H1 (cell line): Measurements from ENCODE around the gene CTU1. TPM values are rescaled to one million over a fixed set of nuclear protein-coding genes. Genes with fewer than 3 reads are reported as not detected.

Source experiments
- CTCF ChIA-PET: fragments of 300-600 bp; sonication (Branson Sonifier 250); formaldehyde crosslinking; loops from one replicate; lab custom pipeline; 2021; ENCODE audit not compliant: partially characterized antibody; lab: Charles Lee
- POLR2A ChIA-PET: fragments of 300-600 bp; sonication (Branson Sonifier 250); formaldehyde crosslinking; loops from one replicate; lab custom pipeline; 2021; ENCODE audit warnings: inconsistent platforms; ENCODE audit not compliant: partially characterized antibody; lab: Charles Lee
- DNase-seq, 2 experiments: peaks; one replicate each; pipeline versions ENCODE4 v3.0.0 to v3.0.0-alpha.2; 2010 to 2022; ENCODE audit warnings: low spot score in 2 of 2, low read depth in 1 of 2, mixed read lengths in 1 of 2
- FAIRE-seq: peaks from 2 replicates; lab custom pipeline; 2011; peaks lifted over from hg19 to GRCh38; lab: Jason Lieb, UNC
- H2AFZ ChIP-seq: 2 replicates; pipeline ENCODE4 v1.8.1; 2012; ENCODE audit warnings: low read length, inconsistent platforms
- H2AK5ac ChIP-seq: 2 replicates; pipeline ENCODE4 v1.6.1; 2013; ENCODE audit warnings: low read depth, low read length
- H2BK120ac ChIP-seq: replicated peaks from 2 replicates; pipeline ENCODE3; 2013; ENCODE audit warnings: low read depth, low read length, inconsistent platforms
- H2BK12ac ChIP-seq: 2 replicates; pipeline ENCODE4 v1.6.1; 2013; ENCODE audit warnings: low read depth, low read length
- H2BK15ac ChIP-seq: 2 replicates; pipeline ENCODE4 v1.6.1; 2013; ENCODE audit warnings: low read length
- H2BK20ac ChIP-seq: 2 replicates; pipeline ENCODE4 v1.6.1; 2013; ENCODE audit warnings: low read length
- H2BK5ac ChIP-seq: 2 replicates; pipeline ENCODE4 v1.6.1; 2013; ENCODE audit warnings: low read depth, low read length
- H3K14ac ChIP-seq: 2 replicates; pipeline ENCODE4 v1.6.1; 2013; ENCODE audit warnings: inconsistent platforms; ENCODE audit not compliant: insufficient read length
- H3K18ac ChIP-seq: 2 replicates; pipeline ENCODE4 v1.6.1; 2013; ENCODE audit warnings: low read length; ENCODE audit errors: extremely low read depth
- H3K23ac ChIP-seq: 2 replicates; pipeline ENCODE4 v1.6.1; 2013; ENCODE audit warnings: inconsistent platforms; ENCODE audit not compliant: insufficient read length
- H3K23me2 ChIP-seq: 2 replicates; pipeline ENCODE4 v1.6.1; 2013; ENCODE audit warnings: low read depth, low read length
- H3K27ac ChIP-seq: 2 replicates; pipeline ENCODE4 v1.6.1; 2011; ENCODE audit warnings: low read depth, low read length, inconsistent platforms
- H3K27me3 ChIP-seq, 4 experiments: replicated peaks in 1 of 4; 1 replicate in 1 of 4; 2 replicates in 3 of 4; pipeline versions ENCODE4 v1.6.1 to v1.8.1; 2011 to 2013; ENCODE audit warnings: low read length in 3 of 4, mild to moderate bottlenecking in 3 of 4, inconsistent platforms in 2 of 4, mixed read lengths in 2 of 4, moderate library complexity in 1 of 4; ENCODE audit not compliant: control insufficient read depth in 3 of 4, insufficient read depth in 3 of 4; ENCODE audit errors: extremely low read depth in 1 of 4
- H3K36me3 ChIP-seq, 4 experiments: 2 replicates each; pipeline versions ENCODE4 v1.6.1 to v1.8.1; 2011 to 2013; ENCODE audit warnings: mild to moderate bottlenecking in 4 of 4, low read length in 3 of 4, moderate library complexity in 2 of 4, control low read depth in 1 of 4, inconsistent platforms in 1 of 4; ENCODE audit not compliant: insufficient read depth in 4 of 4, control insufficient read depth in 2 of 4
- H3K4ac ChIP-seq: replicated peaks from 2 replicates; pipeline ENCODE3; 2013; ENCODE audit warnings: low read length, low read depth, mixed read lengths, inconsistent platforms; ENCODE audit not compliant: insufficient read length
- H3K4me1 ChIP-seq, 4 experiments: replicated peaks in 1 of 4; 1 replicate in 1 of 4; 2 replicates in 3 of 4; pipeline versions ENCODE4 v1.6.1 to v1.8.1; 2011 to 2013; ENCODE audit warnings: low read length in 3 of 4, inconsistent platforms in 2 of 4, mixed read lengths in 1 of 4; ENCODE audit not compliant: insufficient read depth in 4 of 4, control insufficient read depth in 3 of 4
- H3K4me2 ChIP-seq, 2 experiments: 2 replicates each; pipeline versions ENCODE4 v1.6.1 to v1.8.1; 2011 to 2013; ENCODE audit warnings: low read depth in 2 of 2, low read length in 2 of 2, control low read depth in 1 of 2, inconsistent platforms in 1 of 2, mild to moderate bottlenecking in 1 of 2; ENCODE audit not compliant: insufficient read depth in 1 of 2
- H3K4me3 ChIP-seq, 4 experiments: fragments of 200-600, 300-600 bp in 1 of 4; sonication (generic), shearing (Covaris generic), sonication (Bioruptor Twin) in 1 of 4; 2 replicates each; pipeline versions ENCODE4 v1.5.1 to v1.8.1; 2011 to 2016; ENCODE audit warnings: low read length in 4 of 4, low read depth in 3 of 4, control low read depth in 2 of 4, inconsistent platforms in 2 of 4, mild to moderate bottlenecking in 2 of 4, mixed read lengths in 1 of 4, moderate library complexity in 1 of 4; ENCODE audit not compliant: insufficient read depth in 2 of 4; ENCODE audit errors: extremely low read depth in 1 of 4
- H3K56ac ChIP-seq: replicated peaks from 2 replicates; pipeline ENCODE3; 2013; ENCODE audit warnings: low read depth, mild to moderate bottlenecking, mixed read lengths, low read length, inconsistent platforms; ENCODE audit not compliant: insufficient read length
- H3K79me1 ChIP-seq: 2 replicates; pipeline ENCODE4 v1.6.1; 2013; ENCODE audit warnings: low read depth, low read length, control low read depth
- H3K79me2 ChIP-seq, 2 experiments: 2 replicates each; pipeline versions ENCODE4 v1.6.1 to v1.8.1; 2012 to 2013; ENCODE audit warnings: low read length in 2 of 2, mild to moderate bottlenecking in 2 of 2, inconsistent platforms in 1 of 2; ENCODE audit not compliant: insufficient read depth in 2 of 2, control insufficient read depth in 1 of 2
- H3K9ac ChIP-seq, 4 experiments: replicated peaks in 1 of 4; 1 replicate in 1 of 4; 2 replicates in 3 of 4; pipeline versions ENCODE4 v1.6.1 to v1.8.1; 2011 to 2013; ENCODE audit warnings: low read depth in 3 of 4, low read length in 3 of 4, control low read depth in 2 of 4, mild to moderate bottlenecking in 2 of 4, moderate library complexity in 2 of 4, inconsistent platforms in 1 of 4; ENCODE audit errors: extremely low read depth in 1 of 4
- H3K9me3 ChIP-seq, 2 experiments: 2 replicates each; pipeline versions ENCODE4 v1.6.1 to v1.8.1; 2012 to 2013; ENCODE audit warnings: mild to moderate bottlenecking in 2 of 2, moderate library complexity in 2 of 2, control low read depth in 1 of 2, inconsistent platforms in 1 of 2, low read depth in 1 of 2, low read length in 1 of 2, mixed read lengths in 1 of 2; ENCODE audit not compliant: insufficient read depth in 2 of 2
- H4K20me1 ChIP-seq, 2 experiments: replicated peaks in 1 of 2; 2 replicates each; pipeline versions ENCODE3 to v1.8.1; 2011 to 2013; ENCODE audit warnings: inconsistent platforms in 2 of 2, low read length in 2 of 2, mild to moderate bottlenecking in 1 of 2; ENCODE audit not compliant: insufficient read depth in 2 of 2, control insufficient read depth in 1 of 2
- H4K5ac ChIP-seq: 2 replicates; pipeline ENCODE4 v1.6.1; 2013; ENCODE audit warnings: low read length, low read depth, mixed read lengths, inconsistent platforms; ENCODE audit not compliant: insufficient read length
- H4K8ac ChIP-seq: 2 replicates; pipeline ENCODE4 v1.8.0; 2013; ENCODE audit warnings: mild to moderate bottlenecking, moderate library complexity, low read length, inconsistent platforms; ENCODE audit not compliant: insufficient read depth; ENCODE audit errors: extremely low read depth
- H4K91ac ChIP-seq: replicated peaks from 2 replicates; pipeline ENCODE3; 2013; ENCODE audit warnings: low read length, mixed read lengths, inconsistent platforms; ENCODE audit not compliant: insufficient read length
- CBX8 ChIP-seq: fragments of 300-800, 300-1000 bp; sonication (generic); IDR thresholded peaks from 2 replicates; pipeline ENCODE4 v1.7.1; 2016; ENCODE audit warnings: low read depth, low read length, borderline replicate concordance
- EP300 ChIP-seq, 2 experiments: IDR thresholded peaks; 1 replicate in 1 of 2; 2 replicates in 1 of 2; pipeline ENCODE4 v1.6.1; 2011 to 2012; ENCODE audit warnings: low read depth in 2 of 2, low read length in 2 of 2, mild to moderate bottlenecking in 2 of 2, borderline replicate concordance in 1 of 2, inconsistent platforms in 1 of 2, moderate library complexity in 1 of 2
- HDAC6 ChIP-seq: IDR thresholded peaks from one replicate; pipeline ENCODE4 v1.7.1; 2012; ENCODE audit warnings: low read depth, mild to moderate bottlenecking, inconsistent platforms, low read length, moderate library complexity
- POU5F1 ChIP-seq: IDR thresholded peaks from 2 replicates; pipeline ENCODE4 v1.6.1; 2011; ENCODE audit warnings: low read depth, mild to moderate bottlenecking, low read length, moderate library complexity
- RAD21 ChIP-seq, 2 experiments: IDR thresholded peaks in 1 of 2; conservative IDR thresholded peaks in 1 of 2; 2 replicates each; pipeline ENCODE4 v1.6.1; 2011; ENCODE audit warnings: low read depth in 2 of 2, low read length in 2 of 2, improper control_type of control experiment in 1 of 2, inconsistent platforms in 1 of 2, mild to moderate bottlenecking in 1 of 2, moderate library complexity in 1 of 2
- SIX5 ChIP-seq: IDR thresholded peaks from 2 replicates; pipeline ENCODE4 v1.6.1; 2011; ENCODE audit warnings: mild to moderate bottlenecking, low read depth, low read length
- TAF7 ChIP-seq: optimal IDR thresholded peaks from 2 replicates; pipeline ENCODE3; 2011; ENCODE audit warnings: low read depth, mild to moderate bottlenecking, inconsistent platforms, low read length, moderate library complexity, borderline replicate concordance
- WGBS, 2 experiments: shearing (Covaris generic) in 1 of 2; methylation state at CpG; one replicate each; pipeline versions ENCODE4 v1.1.6 to v1.1.7; 2013 to 2015; ENCODE audit warnings: low lambda C conversion rate in 2 of 2, mixed read lengths in 2 of 2, inconsistent platforms in 1 of 2, low coverage in 1 of 2, missing lambda C conversion rate in 1 of 2; ENCODE audit not compliant: insufficient replicate concordance in 2 of 2, insufficient coverage in 1 of 2, insufficient read length in 1 of 2; ENCODE audit errors: extremely low coverage in 1 of 2, missing lambda C conversion rate in 1 of 2; 5-methylcytosine and 5-hydroxymethylcytosine counted together
- polyA plus RNA-seq, 7 experiments: library from polyadenylated mRNA; depleted of rRNA in 3 of 7; stranded (reverse) in 5 of 7; unstranded in 2 of 7; fragments of >200 nt in 5 of 7; fragments of 200-250 nt in 2 of 7; gene quantifications; 1 replicate in 5 of 7; 2 replicates in 1 of 7; 4 replicates in 1 of 7; pipeline versions ENCODE4 v1.2.1 to v1.2.3, GENCODE V29; 2011 to 2013; ENCODE audit warnings: missing spikeins in 2 of 7, mixed read lengths in 2 of 7
- total RNA-seq: library from RNA; stranded (reverse); fragmentation: NEBNext Ultra II Directional; extraction: Animal tissue kit (Norgen Biotek cat#: 25700); gene quantifications from 2 replicates; pipeline ENCODE4 v1.2.1, GENCODE V29; 2021

CTU1 gene
- total and polyA plus RNA-seq, 2 of the 8 experiments (the other 6 are each of a cell fraction or from before 2014, with no cell fraction given): 4.6 to 7.2 TPM

DNA sequence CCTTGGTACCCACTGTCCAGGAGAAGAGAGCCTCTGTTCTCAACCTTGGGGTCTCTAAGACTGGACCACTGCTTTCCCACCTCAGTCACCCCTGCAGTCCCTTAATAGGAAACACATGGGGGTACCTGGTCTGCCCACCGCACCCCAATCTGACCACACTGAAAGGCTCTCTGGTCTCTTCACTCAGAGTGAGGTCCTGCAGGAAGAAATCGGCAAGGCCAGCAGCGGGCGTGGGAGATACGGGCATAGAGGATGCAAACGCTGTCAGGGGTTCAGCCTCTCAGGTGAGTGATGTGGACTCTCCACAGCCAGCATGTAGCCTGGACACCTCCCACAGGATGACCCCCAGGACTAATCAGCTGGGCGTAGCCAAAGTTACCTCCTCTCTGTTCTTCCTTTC, 20.0 kb upstream of the CTU1 start:
- H4K91ac ChIP-seq: no peak overlapping the region
- H4K5ac ChIP-seq: no peak overlapping the region
- no peak overlapping the region for H2BK12ac ChIP-seq
- H3K27ac ChIP-seq: no peak overlapping the region
- FAIRE-seq (no peak), DNase-seq (no peak)
- H3K36me3 ChIP-seq: no peaks in the 10 kb centered on the region
- no peaks in the 10 kb centered on the region for H3K4me1 ChIP-seq
- H3K9ac ChIP-seq: no peak overlapping the region
- no peak overlapping the region for H2BK15ac ChIP-seq
- no peak overlapping the region for H3K56ac ChIP-seq
- ChIA-PET CTCF (interaction anchor here (0.9 kb wide), 1 partner anchor 16 kb away, joined by 3 read pairs; no protein-coding TSS in a partner anchor), POLR2A (interaction anchor here (1.7 kb wide), 1 partner anchor 10 kb away, joined by 4 read pairs; no protein-coding TSS in a partner anchor)
- no peak overlapping the region for H2AK5ac ChIP-seq
- H2AFZ ChIP-seq: no peak overlapping the region
- H4K20me1 ChIP-seq: no peaks in the 10 kb centered on the region
- no peak overlapping the region for H2BK120ac ChIP-seq
- no peak overlapping the region for H3K4me3 ChIP-seq
- no peak overlapping the region for H3K23ac ChIP-seq
- no peak overlapping the region for H2BK20ac ChIP-seq
- no peak overlapping the region for H3K4me2 ChIP-seq
- H3K18ac ChIP-seq: no peak overlapping the region
- H2BK5ac ChIP-seq: no peak overlapping the region
- H3K9me3 ChIP-seq: no peaks in the 10 kb centered on the region
- 84% methylated on average over 7 of the region's 7 CpGs; no CpG with 5 or more reads in 1 of the 2 experiments for WGBS, 2 experiments
- H3K23me2 ChIP-seq: no peaks in the 10 kb centered on the region; the same call in 1 of the 2 replicates
- H3K27me3 ChIP-seq: no peaks in the 10 kb centered on the region; a peak in 1 of 7 replicates
- no peak overlapping the region for H3K4ac ChIP-seq
- H3K14ac ChIP-seq: no peak overlapping the region
- H3K79me1 ChIP-seq: no peaks in the 10 kb centered on the region
- H3K79me2 ChIP-seq: no peaks in the 10 kb centered on the region
- H4K8ac ChIP-seq: no peak overlapping the region
- TF ChIP-seq CBX8 (no peak), EP300 (IDR thresholded peaks at IDR 0.05; ENCODE audit: borderline replicate concordance in 1 of 2, low read depth in 2 of 2, low read length in 2 of 2) (no peak), TAF7 (no peak), SIX5 (no peak), POU5F1 (no peak), RAD21 (IDR thresholded peaks at IDR 0.05 in 1 of 2, conservative IDR thresholded peaks at IDR 0.05 in 1 of 2; ENCODE audit: low read depth in 2 of 2, low read length in 2 of 2) (no peak), HDAC6 (no peak)
